ENCODE measurements around the gene GATAD2A. TPM values are rescaled to one million over a fixed set of nuclear protein-coding genes. Genes with fewer than 3 reads are reported as not detected.
A peak's percentile ranks its signal among the peaks of the same experiment; 100 is the strongest.

The GATAD2A gene
- total and polyA plus RNA-seq, 9 of the 15 experiments (the other 6 are each of a cell fraction or from before 2014, with no cell fraction given) = 2.4 to 226 (median 44.2) TPM

GRCh38 chr19:19525611-19526380 is 120.3 kb downstream of the GATAD2A start (continued):
- TF ChIP-seq POLR2G (IDR thresholded peaks at IDR 0.05; ENCODE audit: low read depth, low read length) = peak; percentile 45; the same call in 1 of the 2 replicates
- peak; percentile 62 for TF ChIP-seq RBFOX2 (IDR thresholded peaks at IDR 0.05; ENCODE audit: low read depth, low read length)
- 0 out of 2 replicates have a peak, but pooled peaks have one; percentile 5 for TF ChIP-seq EGR1 (conservative IDR thresholded peaks at IDR 0.05)
- TF ChIP-seq SUPT5H (IDR thresholded peaks at IDR 0.05) = no peak

DNA sequence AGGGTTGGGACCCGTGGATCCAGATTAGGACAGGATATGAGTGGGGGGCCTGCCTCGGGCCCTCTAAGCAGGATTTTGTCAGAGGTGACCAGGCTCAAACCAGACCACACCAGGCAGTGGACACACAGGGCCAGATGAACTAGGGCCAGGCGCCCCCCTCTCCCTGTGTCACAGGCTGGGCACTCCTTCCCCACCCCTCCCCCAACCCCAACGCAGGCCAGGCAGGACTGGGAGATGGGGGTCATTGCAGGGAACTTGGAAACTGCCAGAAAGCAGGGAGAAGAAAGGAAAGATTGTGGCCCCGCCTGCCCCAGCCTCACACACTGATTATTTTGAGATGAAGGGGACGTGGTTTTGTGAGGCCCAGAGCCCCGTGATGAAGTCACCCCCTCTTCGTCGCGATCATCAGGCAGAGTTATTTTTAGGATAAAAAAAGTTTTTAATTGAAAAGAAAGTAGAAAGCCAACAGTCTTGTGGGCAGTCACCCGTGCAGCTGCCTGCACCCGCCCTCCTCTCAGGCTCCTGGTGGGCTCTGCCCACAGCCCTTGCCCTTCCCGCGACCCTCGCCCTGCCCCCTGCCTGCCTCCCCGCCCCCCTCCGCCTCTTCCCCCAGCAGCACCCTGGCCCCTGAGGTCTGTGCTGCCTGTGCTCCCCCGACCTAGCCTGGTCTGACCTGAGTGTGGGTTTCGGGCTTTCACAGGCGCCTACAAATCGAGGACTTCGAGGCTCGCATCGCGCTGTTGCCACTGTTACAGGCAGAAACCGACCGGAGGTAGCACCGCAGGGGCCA is 121.3 kb downstream of the GATAD2A start:
- ChIA-PET CTCF (ENCODE audit: low intra/inter-chr PET ratio) (no interaction called here), POLR2A (interaction anchor here (0.9 kb wide), 1 partner anchor 11 kb away, joined by 6 read pairs; the partner anchor contains the start of gene NDUFA13)
- ATAC-seq (no peak), DNase-seq (ENCODE audit: extremely low read depth in 1 of 4, low spot score in 3 of 4) (no peak), FAIRE-seq (no peak)
- TF ChIP-seq POLR2G (IDR thresholded peaks at IDR 0.05; ENCODE audit: low read depth, low read length) (peak; percentile 43; the same call in 1 of the 2 replicates), ZNF24 (IDR thresholded peaks at IDR 0.05) (no peak)
- Histone ChIP-seq H4K20me1 (replicated peaks; ENCODE audit: control insufficient read depth, insufficient read depth, low read length) (0 out of 2 replicates have a peak, but pooled peaks cover 6% of the 10 kb centered on the region), H3K9me3 (replicated peaks; ENCODE audit: control insufficient read depth, insufficient read depth, low read depth, low read length) (no peaks in the 10 kb centered on the region), H3K27me3 (ENCODE audit: control insufficient read depth in 2 of 2, insufficient read depth in 2 of 2, low read length in 2 of 2) (no peaks in the 10 kb centered on the region), H3K79me2 (ENCODE audit: control insufficient read depth, insufficient read depth, low read length) (peaks cover 35% of the 10 kb centered on the region), H3K9me1 (ENCODE audit: control insufficient read depth, insufficient read depth, low read length) (peaks cover 5% of the 10 kb centered on the region), H3K9ac (ENCODE audit: insufficient read depth in 1 of 2, low read depth in 2 of 2, low read length in 2 of 2) (peak overlapping the region in 1 of 2 experiments; percentile 40; a peak in 1 of 4 replicates), H3K4me2 (ENCODE audit: insufficient read depth, low read length) (no peak overlapping the region), H3K4me1 (replicated peaks in 1 of 2; ENCODE audit: control insufficient read depth in 2 of 2, insufficient read depth in 2 of 2, low read length in 2 of 2) (peaks cover 0 to 28% of the 10 kb centered on the region in 2 experiments; a peak in 2 of 5 replicates), H3K36me3 (ENCODE audit: control insufficient read depth, insufficient read depth, low read length) (peaks cover 67% of the 10 kb centered on the region), H2AFZ (ENCODE audit: low read depth, low read length) (no peak overlapping the region), H3K27ac (ENCODE audit: extremely low read depth, low read depth, low read length) (no peak overlapping the region), H3K4me3 (no peak overlapping the region)
- BruUV-seq (replicated peaks) = no TSS peak
- intact Hi-C loops (cut with micrococcal nuclease) (no loop called here), in situ Hi-C loops (cut with MboI) (loop anchor here (25.0 kb wide), 1 partner anchor 111 kb away; the partner anchor contains the start of genes GMIP and LPAR2)
- 89% methylated on average over 21 of the region's 28 CpGs for WGBS (ENCODE audit: insufficient coverage, low coverage, missing lambda C conversion rate)
